ENCODE results near the gene SMARCA5. TPM values are rescaled to one million over a fixed set of nuclear protein-coding genes. Genes with fewer than 3 reads are reported as not detected.
A peak's percentile ranks its signal among the peaks of the same experiment; 100 is the strongest.

The SMARCA5 gene
- total and polyA plus RNA-seq, 12 donors, result 13.8 to 67.9 (median 56.7) TPM

DNA sequence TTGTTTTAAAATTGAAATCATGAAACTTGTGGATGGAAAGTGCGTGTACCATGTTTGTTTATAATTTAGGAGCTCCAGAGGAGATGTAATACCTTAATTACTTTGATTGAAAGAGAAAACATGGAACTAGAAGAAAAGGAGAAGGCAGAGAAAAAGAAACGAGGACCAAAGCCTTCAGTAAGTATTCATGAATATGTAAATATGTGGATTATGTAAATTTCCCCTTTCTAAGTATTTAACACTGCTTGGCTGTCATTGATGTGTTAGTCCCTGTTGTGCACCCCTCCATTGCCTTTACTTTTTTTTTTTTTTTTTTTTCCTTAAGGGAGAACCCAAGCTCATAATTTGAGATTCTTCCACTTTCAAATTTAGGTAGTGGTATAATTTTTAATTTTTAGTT, 36.4 kb downstream of the SMARCA5 start:
- intact Hi-C loops (cut with DNase I), result no loop called here
- Histone ChIP-seq H3K9me3 (replicated peaks in 1 of 3) (no peaks in the 10 kb centered on the region), H3K27ac (no peak overlapping the region), H3K36me3 (replicated peaks in 1 of 2) (peaks cover 0 to 83% of the 10 kb centered on the region in 2 donors), H3K27me3 (no peaks in the 10 kb centered on the region), H3K4me3 (no peak overlapping the region), H3K4me1 (replicated peaks in 1 of 2) (peaks cover 0 to 9% of the 10 kb centered on the region in 2 donors)
- 84 to 92% (median 90%) methylated on average over 2 of the region's 2 CpGs for WGBS, 4 donors
- no peak for DNase-seq
- TF ChIP-seq, protein P1, sequence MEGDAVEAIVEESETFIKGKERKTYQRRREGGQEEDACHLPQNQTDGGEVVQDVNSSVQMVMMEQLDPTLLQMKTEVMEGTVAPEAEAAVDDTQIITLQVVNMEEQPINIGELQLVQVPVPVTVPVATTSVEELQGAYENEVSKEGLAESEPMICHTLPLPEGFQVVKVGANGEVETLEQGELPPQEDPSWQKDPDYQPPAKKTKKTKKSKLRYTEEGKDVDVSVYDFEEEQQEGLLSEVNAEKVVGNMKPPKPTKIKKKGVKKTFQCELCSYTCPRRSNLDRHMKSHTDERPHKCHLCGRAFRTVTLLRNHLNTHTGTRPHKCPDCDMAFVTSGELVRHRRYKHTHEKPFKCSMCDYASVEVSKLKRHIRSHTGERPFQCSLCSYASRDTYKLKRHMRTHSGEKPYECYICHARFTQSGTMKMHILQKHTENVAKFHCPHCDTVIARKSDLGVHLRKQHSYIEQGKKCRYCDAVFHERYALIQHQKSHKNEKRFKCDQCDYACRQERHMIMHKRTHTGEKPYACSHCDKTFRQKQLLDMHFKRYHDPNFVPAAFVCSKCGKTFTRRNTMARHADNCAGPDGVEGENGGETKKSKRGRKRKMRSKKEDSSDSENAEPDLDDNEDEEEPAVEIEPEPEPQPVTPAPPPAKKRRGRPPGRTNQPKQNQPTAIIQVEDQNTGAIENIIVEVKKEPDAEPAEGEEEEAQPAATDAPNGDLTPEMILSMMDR (IDR thresholded peaks at IDR 0.05), result no peak
- no peak for TF ChIP-seq POLR2A (IDR thresholded peaks at IDR 0.05)

DNA sequence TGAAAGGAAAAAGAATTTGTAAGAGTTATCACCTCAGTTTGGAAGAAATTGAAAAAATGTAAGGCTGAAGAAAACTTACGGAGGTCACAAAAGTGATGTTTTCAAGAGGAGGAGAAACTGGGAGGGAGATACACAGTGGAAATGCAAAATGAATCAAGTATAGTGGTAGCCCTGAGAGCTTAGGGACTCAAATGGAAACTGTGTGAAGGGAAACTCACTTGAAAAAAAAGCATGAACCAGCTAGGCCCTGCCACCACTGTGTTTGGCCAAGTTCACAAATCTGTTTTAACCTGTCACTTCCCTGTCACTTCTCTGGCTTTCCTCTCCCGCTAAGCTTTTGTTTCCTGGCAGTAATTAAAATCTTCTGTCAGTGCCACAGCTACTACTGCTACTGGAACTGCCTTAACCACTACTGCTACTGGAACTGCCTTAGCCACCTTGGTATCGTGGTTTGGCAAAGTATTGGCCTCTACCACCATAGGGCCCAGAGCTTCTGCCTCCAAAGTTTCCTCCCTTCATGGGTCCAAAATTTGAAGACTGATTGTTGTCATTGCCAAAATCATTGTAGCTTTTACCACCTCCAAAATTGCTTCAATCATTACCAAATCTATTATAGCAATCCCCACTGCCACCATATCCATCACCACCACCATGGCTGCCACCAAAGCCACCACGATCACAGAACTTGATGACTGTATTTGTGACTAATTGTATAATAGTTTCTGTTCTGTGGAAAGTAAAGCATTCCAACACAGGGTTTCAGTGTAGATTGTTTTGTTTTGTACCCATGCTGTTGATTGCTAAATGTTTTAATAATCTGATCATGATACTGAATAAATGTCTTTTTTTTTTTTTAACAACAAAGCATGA, 41.5 kb downstream of the SMARCA5 start:
- Histone ChIP-seq H3K9me3 (replicated peaks in 1 of 3) (no peaks in the 10 kb centered on the region), H3K4me3 (no peak overlapping the region), H3K27me3 (no peaks in the 10 kb centered on the region), H3K27ac (no peak overlapping the region), H3K36me3 (replicated peaks in 1 of 2) (peaks cover 0 to 39% of the 10 kb centered on the region in 2 donors), H3K4me1 (replicated peaks in 1 of 2) (peaks cover 0 to 17% of the 10 kb centered on the region in 2 donors)
- TF ChIP-seq POLR2A (IDR thresholded peaks at IDR 0.05), result no peak
- TF ChIP-seq, protein P1 (IDR thresholded peaks at IDR 0.05), result no peak
- 65 to 69% (median 67%) methylated on average over 4 of the region's 4 CpGs for WGBS, 4 donors
- intact Hi-C loops (cut with DNase I), result no loop called here
- DNase-seq, result no peak

DNA sequence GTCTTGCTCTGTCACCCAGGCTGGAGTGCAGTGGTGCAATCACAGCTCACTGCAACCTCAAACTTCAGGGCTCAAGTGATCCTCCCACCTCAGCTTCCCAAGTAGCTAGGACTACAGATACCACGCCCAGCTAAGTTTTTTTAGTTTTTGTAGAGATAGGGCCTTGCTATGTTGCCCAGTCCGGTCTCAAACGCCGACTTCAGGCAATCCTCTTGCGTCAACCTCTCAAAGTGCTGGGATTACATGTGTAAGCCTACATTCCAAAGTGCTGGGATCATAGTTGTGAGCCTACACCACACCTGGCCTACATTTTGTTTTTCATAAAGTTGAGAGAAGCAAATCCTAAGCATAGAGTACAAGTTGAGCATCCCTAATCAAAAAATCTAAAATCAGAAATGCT, 42.2 kb downstream of the SMARCA5 start:
- H3K27ac ChIP-seq, result no peak overlapping the region
- no peak for DNase-seq
- no peaks in the 10 kb centered on the region for H3K9me3 ChIP-seq (replicated peaks in 1 of 3)
- TF ChIP-seq, protein P1 (IDR thresholded peaks at IDR 0.05), result no peak
- TF ChIP-seq POLR2A (IDR thresholded peaks at IDR 0.05), result no peak
- peaks cover 0 to 17% of the 10 kb centered on the region in 2 donors for H3K4me1 ChIP-seq (replicated peaks in 1 of 2)
- no peak overlapping the region for H3K4me3 ChIP-seq
- H3K27me3 ChIP-seq, result no peaks in the 10 kb centered on the region
- H3K36me3 ChIP-seq (replicated peaks in 1 of 2), result peaks cover 0 to 34% of the 10 kb centered on the region in 2 donors
- intact Hi-C loops (cut with DNase I), result no loop called here
- WGBS, 4 donors, result 92 to 98% (median 93%) methylated on average over 5 of the region's 5 CpGs

DNA sequence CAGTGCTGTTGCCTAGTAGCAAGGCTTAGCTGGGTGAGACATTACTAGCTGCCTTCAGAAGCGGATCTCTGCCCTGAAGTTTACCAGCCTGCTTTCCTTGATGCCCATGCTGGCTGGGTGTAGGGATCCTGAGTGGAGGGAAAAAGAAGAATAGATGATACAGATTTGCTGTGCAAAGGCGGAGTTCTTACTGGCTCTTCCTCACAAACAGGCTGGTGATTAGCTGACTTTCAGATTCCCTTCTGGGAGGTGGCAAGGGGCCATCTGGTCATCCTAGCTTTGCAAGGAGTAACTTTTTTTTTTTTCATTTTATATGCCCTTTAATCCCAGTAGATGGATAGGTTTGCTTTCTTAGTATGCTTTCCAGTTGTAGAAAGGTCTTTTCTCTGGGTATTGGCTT, 44.8 kb downstream of the SMARCA5 start:
- TF ChIP-seq POLR2A (IDR thresholded peaks at IDR 0.05), result no peak
- TF ChIP-seq, protein P1 (IDR thresholded peaks at IDR 0.05), result no peak
- DNase-seq, result no peak
- Histone ChIP-seq H3K9me3 (replicated peaks in 1 of 3) (no peaks in the 10 kb centered on the region), H3K36me3 (replicated peaks in 1 of 2) (peaks cover 0 to 18% of the 10 kb centered on the region in 2 donors), H3K4me3 (peak overlapping the region in 1 of 4 donors; percentile 64), H3K27ac (no peak overlapping the region), H3K4me1 (replicated peaks in 1 of 2) (peaks cover 0 to 9% of the 10 kb centered on the region in 2 donors), H3K27me3 (no peaks in the 10 kb centered on the region)
- WGBS, 4 donors, result 43 to 96% (median 79%) methylated on average over 2 of the region's 2 CpGs
- intact Hi-C loops (cut with DNase I), result no loop called here

Measured in adrenal gland (tissue), 12 donors.